ENCODE data around the gene CEP112. TPM values are rescaled to one million over a fixed set of nuclear protein-coding genes. Genes with fewer than 3 reads are reported as not detected.

CEP112 gene
- total RNA-seq, 1 experiment from 2014 or later: 9.5 TPM

DNA sequence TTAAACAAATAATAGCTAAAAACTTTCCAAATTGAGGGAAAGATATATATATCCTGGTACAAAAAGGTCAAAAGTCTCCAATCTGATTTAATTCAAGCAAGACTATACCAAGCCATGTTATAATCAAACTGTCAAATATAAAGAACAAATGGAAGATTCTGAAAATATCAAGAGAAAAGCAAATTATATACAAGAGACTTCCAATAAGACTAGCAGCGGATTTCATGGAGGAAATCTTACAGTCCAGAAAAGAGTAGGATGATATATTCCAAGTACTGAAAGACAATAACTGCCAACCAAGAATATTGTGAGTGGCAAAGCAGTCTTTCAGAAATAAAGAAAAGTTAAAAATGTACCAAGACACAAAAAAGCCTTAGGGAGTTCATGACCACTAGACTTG lies 102.2 kb downstream of the CEP112 start:
- DNase-seq (ENCODE audit: low read depth, low spot score) (no peak), ATAC-seq (no peak)
- H3K4me1 ChIP-seq (ENCODE audit: control insufficient read depth, insufficient read depth, low read length): no peaks in the 10 kb centered on the region
- no peaks in the 10 kb centered on the region for H3K36me3 ChIP-seq (ENCODE audit: control insufficient read depth, insufficient read depth, low read length)
- intact Hi-C loops (cut with micrococcal nuclease; ENCODE audit: unreplicated experiment): no loop called here
- no TSS peak for BruUV-seq (replicated peaks)
- H3K27me3 ChIP-seq (ENCODE audit: control insufficient read depth, insufficient read depth, low read length): no peaks in the 10 kb centered on the region
- H3K4me3 ChIP-seq (ENCODE audit: low read depth in 2 of 2, low read length in 2 of 2): no peak overlapping the region
- CTCF ChIA-PET: no interaction called here
- in situ Hi-C loops (cut with HindIII; ENCODE audit: low pct_unique_long_range_greater_than_20kb, low sequenced_read_pairs): no loop called here
- POLR2A ChIA-PET: no interaction called here
- no peak overlapping the region for H3K27ac ChIP-seq (ENCODE audit: low read length)
- no peak for TF ChIP-seq POLR2AphosphoS5 (IDR thresholded peaks at IDR 0.05; ENCODE audit: low read depth, low read length)
- H3K9me3 ChIP-seq (ENCODE audit: control insufficient read depth, insufficient read depth, low read depth, low read length): peaks cover 4% of the 10 kb centered on the region; the same call in 1 of the 2 replicates

DNA sequence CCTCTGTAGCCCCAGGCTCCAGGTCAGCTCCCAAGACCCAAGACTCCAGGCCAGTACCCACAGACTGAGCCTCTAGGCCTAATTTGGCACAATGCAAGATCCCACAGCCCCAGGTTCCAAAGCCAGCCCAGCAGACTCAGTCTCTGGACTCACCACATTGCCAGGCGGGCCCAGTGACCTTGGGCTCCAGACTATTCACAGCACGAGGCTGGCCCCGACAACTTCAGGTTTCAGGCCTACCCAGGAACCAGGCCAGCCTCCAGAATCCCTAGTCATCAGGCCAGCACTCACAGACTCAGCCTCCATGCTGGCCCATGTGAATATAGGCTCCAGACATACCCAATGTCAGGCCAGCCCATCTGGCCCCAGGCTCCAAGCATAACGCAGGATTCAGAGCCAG lies 103.8 kb downstream of the CEP112 start:
- Histone ChIP-seq H3K4me1 (ENCODE audit: control insufficient read depth, insufficient read depth, low read length) (no peaks in the 10 kb centered on the region), H3K9me3 (ENCODE audit: control insufficient read depth, insufficient read depth, low read depth, low read length) (peaks cover 4% of the 10 kb centered on the region; the same call in 1 of the 2 replicates), H3K27me3 (ENCODE audit: control insufficient read depth, insufficient read depth, low read length) (no peaks in the 10 kb centered on the region), H3K27ac (ENCODE audit: low read length) (no peak overlapping the region), H3K4me3 (ENCODE audit: low read depth in 2 of 2, low read length in 2 of 2) (no peak overlapping the region), H3K36me3 (ENCODE audit: control insufficient read depth, insufficient read depth, low read length) (no peaks in the 10 kb centered on the region)
- POLR2A ChIA-PET: no interaction called here
- CTCF ChIA-PET: no interaction called here
- DNase-seq (ENCODE audit: low read depth, low spot score) (no peak), ATAC-seq (no peak)
- intact Hi-C loops (cut with micrococcal nuclease; ENCODE audit: unreplicated experiment): no loop called here
- TF ChIP-seq SIN3A (IDR thresholded peaks at IDR 0.05; ENCODE audit: borderline replicate concordance, insufficient read depth, low read depth, low read length): no peak
- TF ChIP-seq, protein P1, sequence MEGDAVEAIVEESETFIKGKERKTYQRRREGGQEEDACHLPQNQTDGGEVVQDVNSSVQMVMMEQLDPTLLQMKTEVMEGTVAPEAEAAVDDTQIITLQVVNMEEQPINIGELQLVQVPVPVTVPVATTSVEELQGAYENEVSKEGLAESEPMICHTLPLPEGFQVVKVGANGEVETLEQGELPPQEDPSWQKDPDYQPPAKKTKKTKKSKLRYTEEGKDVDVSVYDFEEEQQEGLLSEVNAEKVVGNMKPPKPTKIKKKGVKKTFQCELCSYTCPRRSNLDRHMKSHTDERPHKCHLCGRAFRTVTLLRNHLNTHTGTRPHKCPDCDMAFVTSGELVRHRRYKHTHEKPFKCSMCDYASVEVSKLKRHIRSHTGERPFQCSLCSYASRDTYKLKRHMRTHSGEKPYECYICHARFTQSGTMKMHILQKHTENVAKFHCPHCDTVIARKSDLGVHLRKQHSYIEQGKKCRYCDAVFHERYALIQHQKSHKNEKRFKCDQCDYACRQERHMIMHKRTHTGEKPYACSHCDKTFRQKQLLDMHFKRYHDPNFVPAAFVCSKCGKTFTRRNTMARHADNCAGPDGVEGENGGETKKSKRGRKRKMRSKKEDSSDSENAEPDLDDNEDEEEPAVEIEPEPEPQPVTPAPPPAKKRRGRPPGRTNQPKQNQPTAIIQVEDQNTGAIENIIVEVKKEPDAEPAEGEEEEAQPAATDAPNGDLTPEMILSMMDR (IDR thresholded peaks at IDR 0.05): no peak
- no peak for TF ChIP-seq POLR2AphosphoS5 (IDR thresholded peaks at IDR 0.05; ENCODE audit: low read depth, low read length)
- no peak for TF ChIP-seq TCF7L2 (IDR thresholded peaks at IDR 0.05; ENCODE audit: low read depth, low read length)
- TF ChIP-seq, protein P2, sequence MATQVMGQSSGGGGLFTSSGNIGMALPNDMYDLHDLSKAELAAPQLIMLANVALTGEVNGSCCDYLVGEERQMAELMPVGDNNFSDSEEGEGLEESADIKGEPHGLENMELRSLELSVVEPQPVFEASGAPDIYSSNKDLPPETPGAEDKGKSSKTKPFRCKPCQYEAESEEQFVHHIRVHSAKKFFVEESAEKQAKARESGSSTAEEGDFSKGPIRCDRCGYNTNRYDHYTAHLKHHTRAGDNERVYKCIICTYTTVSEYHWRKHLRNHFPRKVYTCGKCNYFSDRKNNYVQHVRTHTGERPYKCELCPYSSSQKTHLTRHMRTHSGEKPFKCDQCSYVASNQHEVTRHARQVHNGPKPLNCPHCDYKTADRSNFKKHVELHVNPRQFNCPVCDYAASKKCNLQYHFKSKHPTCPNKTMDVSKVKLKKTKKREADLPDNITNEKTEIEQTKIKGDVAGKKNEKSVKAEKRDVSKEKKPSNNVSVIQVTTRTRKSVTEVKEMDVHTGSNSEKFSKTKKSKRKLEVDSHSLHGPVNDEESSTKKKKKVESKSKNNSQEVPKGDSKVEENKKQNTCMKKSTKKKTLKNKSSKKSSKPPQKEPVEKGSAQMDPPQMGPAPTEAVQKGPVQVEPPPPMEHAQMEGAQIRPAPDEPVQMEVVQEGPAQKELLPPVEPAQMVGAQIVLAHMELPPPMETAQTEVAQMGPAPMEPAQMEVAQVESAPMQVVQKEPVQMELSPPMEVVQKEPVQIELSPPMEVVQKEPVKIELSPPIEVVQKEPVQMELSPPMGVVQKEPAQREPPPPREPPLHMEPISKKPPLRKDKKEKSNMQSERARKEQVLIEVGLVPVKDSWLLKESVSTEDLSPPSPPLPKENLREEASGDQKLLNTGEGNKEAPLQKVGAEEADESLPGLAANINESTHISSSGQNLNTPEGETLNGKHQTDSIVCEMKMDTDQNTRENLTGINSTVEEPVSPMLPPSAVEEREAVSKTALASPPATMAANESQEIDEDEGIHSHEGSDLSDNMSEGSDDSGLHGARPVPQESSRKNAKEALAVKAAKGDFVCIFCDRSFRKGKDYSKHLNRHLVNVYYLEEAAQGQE (IDR thresholded peaks at IDR 0.05; ENCODE audit: insufficient read depth in 1 of 2, low read depth in 2 of 2, low read length in 1 of 2): no peak
- no TSS peak for BruUV-seq (replicated peaks)
- in situ Hi-C loops (cut with HindIII; ENCODE audit: low pct_unique_long_range_greater_than_20kb, low sequenced_read_pairs): no loop called here

DNA sequence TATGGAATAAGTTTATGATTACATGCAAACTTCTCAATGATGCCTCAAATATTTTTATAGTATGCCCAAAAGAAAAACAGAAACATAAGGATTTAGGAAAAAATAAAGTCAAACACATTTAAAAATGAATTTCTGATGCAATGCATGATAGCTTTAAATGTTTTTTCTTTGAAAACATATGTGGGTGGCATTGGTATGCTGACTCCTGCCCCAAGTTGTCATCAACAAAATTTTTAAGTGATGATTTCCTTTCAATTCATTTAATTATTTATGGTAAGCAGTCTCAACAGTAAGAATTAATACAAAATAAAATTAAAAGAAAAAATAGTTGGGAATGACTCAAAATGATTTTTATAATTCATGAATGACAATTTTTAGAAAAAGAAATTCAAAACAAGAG lies 104.9 kb downstream of the CEP112 start:
- DNase-seq (ENCODE audit: low read depth, low spot score) (no peak), ATAC-seq (no peak)
- H3K4me3 ChIP-seq (ENCODE audit: low read depth in 2 of 2, low read length in 2 of 2): no peak overlapping the region
- H3K4me1 ChIP-seq (ENCODE audit: control insufficient read depth, insufficient read depth, low read length): no peaks in the 10 kb centered on the region
- TF ChIP-seq, protein P2 (IDR thresholded peaks at IDR 0.05; ENCODE audit: insufficient read depth in 1 of 2, low read depth in 2 of 2, low read length in 1 of 2): no peak
- TF ChIP-seq TCF7L2 (IDR thresholded peaks at IDR 0.05; ENCODE audit: low read depth, low read length) (no peak), POLR2AphosphoS5 (IDR thresholded peaks at IDR 0.05; ENCODE audit: low read depth, low read length) (no peak), SIN3A (IDR thresholded peaks at IDR 0.05; ENCODE audit: borderline replicate concordance, insufficient read depth, low read depth, low read length) (no peak)
- TF ChIP-seq, protein P1 (IDR thresholded peaks at IDR 0.05): no peak
- CTCF ChIA-PET: no interaction called here
- POLR2A ChIA-PET: no interaction called here
- intact Hi-C loops (cut with micrococcal nuclease; ENCODE audit: unreplicated experiment): no loop called here
- BruUV-seq (replicated peaks): no TSS peak
- H3K9me3 ChIP-seq (ENCODE audit: control insufficient read depth, insufficient read depth, low read depth, low read length): peaks cover 4% of the 10 kb centered on the region; the same call in 1 of the 2 replicates
- H3K36me3 ChIP-seq (ENCODE audit: control insufficient read depth, insufficient read depth, low read length): no peaks in the 10 kb centered on the region
- H3K27ac ChIP-seq (ENCODE audit: low read length): no peak overlapping the region
- in situ Hi-C loops (cut with HindIII; ENCODE audit: low pct_unique_long_range_greater_than_20kb, low sequenced_read_pairs): no loop called here
- H3K27me3 ChIP-seq (ENCODE audit: control insufficient read depth, insufficient read depth, low read length): no peaks in the 10 kb centered on the region
